HUDEP-2 (cell line): Measurements from ENCODE around the gene TRIM68.
A peak's percentile ranks its signal among the peaks of the same experiment; 100 is the strongest.

ENCODE experiments used
- DNase-seq, 76 experiments: peaks; one replicate each; lab custom pipeline; 2025; ENCODE audit not compliant: unreplicated experiment in 76 of 76; lab: John Stamatoyannopoulos, UW

Gene TRIM68, protein sequence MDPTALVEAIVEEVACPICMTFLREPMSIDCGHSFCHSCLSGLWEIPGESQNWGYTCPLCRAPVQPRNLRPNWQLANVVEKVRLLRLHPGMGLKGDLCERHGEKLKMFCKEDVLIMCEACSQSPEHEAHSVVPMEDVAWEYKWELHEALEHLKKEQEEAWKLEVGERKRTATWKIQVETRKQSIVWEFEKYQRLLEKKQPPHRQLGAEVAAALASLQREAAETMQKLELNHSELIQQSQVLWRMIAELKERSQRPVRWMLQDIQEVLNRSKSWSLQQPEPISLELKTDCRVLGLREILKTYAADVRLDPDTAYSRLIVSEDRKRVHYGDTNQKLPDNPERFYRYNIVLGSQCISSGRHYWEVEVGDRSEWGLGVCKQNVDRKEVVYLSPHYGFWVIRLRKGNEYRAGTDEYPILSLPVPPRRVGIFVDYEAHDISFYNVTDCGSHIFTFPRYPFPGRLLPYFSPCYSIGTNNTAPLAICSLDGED

DNA sequence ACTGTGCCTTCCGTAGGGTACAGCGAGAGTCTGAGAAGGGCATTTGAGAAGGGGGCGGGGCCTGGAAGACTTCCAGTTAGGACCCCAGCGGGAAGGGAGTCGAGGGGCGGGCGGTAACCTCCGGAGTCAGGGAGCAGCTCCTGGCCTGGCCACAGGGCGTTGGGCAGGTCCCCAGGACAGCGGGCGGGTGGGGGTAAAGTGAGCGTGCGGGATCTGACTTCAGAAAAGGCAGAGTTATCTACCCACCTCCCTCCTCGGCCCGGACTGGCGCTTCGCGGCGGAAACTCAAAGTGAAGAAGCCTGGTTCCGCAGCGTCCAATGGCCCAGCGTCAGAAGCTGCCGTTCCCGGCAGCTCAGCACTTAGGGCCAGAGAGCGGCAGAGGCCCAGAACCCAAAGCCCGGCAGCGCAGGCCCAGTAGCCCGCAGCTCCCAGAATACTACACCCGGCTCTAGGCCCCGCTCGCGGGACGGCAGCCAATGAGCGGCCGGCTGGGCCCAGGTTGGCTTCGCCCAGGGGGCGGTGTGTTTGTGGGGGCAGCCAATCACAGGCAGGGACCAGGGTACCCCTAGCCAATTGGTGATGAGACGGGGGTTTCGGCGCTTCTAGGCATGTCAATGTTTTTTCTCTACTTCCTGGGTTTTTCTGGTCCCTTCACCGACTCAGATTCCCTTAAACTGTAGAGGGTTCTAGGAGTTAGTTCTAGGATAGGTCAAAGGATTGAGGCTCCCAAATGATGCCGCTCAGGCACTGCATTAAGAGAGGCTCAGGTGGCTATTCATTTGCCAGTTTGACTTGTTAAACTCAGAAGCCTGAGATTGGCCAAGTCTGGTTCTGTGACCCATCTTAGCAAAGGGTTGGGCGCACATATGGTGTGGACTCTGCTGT, at the start of gene TRIM68:
TRIM68 (minus strand) TSS at position 451 of the 886 bp plus-strand sequence. CDS start 2,727 bp downstream, outside the sequence.
- DNase-seq, result peak; percentile 24 to 95 (median 90)

DNA sequence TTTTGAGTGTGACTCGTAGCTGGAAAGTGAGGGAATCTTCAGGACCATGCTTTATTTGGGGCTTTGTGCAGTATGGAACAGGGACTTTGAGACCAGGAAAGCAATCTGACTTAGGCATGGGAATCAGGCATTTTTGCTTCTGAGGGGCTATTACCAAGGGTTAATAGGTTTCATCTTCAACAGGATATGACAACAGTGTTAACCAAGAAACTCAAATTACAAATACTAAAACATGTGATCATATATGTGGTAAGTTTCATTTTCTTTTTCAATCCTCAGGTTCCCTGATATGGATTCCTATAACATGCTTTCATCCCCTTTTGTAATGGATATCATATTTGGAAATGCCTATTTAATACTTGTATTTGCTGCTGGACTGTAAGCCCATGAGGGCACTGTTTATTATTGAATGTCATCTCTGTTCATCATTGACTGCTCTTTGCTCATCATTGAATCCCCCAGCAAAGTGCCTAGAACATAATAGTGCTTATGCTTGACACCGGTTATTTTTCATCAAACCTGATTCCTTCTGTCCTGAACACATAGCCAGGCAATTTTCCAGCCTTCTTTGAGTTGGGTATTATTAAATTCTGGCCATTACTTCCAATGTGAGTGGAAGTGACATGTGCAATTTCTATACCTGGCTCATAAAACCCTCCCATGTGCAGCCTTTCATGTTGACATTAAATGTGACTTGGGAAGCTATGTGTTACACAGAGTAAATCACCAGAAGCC, 46.8 kb upstream of the TRIM68 start:
- no peak for DNase-seq

- no peak for DNase-seq
These were observed 39.7 kb upstream of the TRIM68 start for GRCh38 chr11:4647766-4648165.

DNA sequence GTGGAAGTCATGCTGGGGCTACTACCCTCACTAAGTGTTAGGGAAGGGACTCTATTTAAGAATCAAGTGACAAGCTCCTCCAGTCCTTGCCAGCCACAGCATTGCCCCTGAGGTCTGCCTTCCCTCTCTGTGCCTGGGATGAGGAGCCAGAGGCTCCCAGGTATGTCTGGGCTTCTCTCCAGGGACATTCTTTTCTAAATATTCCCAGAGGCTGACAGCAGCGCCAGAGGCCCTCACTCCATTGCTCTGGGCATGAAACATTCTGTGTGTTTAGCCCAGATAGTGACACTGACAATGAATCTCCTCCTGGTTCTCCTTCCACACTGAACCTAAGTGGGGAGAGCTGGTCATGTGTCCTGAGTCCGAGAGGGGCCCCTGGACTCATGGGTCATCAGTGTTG, 37.9 kb upstream of the TRIM68 start:
- DNase-seq, result no peak

DNA sequence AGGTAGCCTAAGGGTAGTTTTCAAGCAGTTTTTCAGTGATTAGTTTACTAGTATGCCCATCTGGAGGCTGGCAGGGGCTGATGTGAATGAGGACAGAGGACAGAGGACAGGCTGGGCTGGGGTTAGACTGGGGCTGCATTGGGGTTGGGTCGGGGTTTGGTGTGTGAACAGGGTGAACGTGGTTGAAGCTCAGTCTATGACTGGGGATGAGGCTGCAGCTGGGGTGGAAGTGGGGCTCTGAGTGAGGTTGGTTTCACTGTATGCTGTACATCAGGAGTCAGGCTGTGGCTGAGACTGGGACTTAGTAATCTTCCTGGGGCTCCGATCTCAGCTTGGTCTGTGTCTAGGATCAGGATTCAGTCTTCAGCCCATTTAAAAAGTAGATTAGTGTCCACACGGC, 36.2 kb upstream of the TRIM68 start:
- no peak for DNase-seq

DNA sequence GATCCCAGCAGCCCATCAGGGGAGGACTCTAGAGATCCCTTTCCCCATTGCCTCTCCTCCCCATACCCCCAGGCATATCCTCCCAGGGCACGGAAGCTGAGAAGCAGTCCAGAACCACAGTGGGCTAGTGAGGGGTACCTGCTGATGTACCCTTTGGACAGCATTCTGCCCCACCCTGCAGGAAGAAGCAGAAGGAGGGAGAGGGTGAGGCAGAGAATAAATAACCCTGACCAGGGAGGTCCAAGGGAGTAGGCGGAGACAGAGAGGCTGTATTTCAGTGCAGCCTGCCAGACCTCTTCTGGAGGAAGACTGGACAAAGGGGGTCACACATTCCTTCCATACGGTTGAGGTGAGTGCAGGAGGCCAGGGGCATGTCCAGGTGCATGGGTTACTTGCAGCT, 35.7 kb upstream of the TRIM68 start, which contains the start of gene OR51E1:
OR51E1 (plus strand) TSS at position 301 of the 400 bp plus-strand sequence. CDS start 8,545 bp downstream, outside the sequence.
- no peak for DNase-seq

DNA sequence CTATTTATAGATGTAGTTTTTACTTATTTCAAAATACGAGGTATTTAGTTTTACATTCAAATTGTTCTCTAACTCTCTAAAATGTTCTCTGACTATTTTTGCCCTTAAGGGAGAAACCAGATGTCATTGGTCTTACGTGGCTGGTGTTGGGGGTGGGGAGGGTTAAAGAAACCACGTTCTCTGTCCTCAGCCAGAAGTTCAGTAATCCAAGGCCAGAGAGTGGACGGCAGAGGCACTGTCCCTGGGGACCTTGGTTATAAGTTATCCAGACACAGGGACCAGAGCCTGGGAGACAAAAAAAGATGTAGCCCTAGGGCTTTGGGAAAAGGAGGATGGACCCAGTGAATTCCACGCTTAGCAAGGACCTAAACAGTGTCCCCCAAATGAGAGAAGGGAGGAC, 35.0 kb upstream of the TRIM68 start:
- no peak for DNase-seq

GRCh38 chr11:4642043-4642442, 34.0 kb upstream of the TRIM68 start:
- no peak for DNase-seq

DNA sequence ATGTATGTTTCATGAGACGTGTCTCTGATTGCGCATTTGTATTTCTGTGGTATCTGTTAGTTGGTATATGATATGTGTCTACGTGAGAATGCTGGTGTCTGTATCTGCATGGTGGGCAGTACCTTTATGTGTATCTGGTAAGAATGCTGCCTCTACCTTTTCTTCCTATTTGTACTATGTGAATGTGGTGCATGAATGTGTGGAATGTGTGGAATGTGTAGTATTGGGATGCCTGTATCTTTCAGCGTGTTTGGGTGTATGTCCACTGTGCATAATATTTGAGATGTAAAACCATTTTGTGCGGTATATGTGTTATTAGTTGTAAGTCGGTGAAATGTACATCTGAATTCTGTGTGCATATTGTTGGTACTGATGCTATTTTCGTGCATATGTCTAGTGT, 33.5 kb upstream of the TRIM68 start:
- no peak for DNase-seq

- DNase-seq, result no peak
These were observed 31.9 kb upstream of the TRIM68 start for GRCh38 chr11:4639931-4640330.

DNA sequence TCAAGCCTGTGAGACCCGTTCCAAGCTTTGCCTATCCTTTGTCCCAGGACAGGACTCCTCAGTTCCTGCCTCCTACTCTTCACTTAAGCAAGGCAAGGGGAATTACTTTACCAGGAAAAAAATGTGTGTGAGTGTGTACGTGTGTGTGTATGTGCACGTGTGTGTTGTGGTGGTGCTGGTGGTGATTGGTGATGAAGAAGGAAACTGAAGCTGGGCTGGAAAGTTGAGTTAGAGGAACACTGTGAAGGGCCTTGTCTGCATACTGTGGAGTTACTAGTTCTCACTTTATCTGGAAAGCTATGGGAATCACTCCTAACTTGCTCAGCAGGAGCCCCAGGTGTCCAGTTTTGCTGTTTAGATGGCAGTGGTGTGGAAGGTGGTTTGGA, 29.6 kb upstream of the TRIM68 start:
- no peak for DNase-seq

DNA sequence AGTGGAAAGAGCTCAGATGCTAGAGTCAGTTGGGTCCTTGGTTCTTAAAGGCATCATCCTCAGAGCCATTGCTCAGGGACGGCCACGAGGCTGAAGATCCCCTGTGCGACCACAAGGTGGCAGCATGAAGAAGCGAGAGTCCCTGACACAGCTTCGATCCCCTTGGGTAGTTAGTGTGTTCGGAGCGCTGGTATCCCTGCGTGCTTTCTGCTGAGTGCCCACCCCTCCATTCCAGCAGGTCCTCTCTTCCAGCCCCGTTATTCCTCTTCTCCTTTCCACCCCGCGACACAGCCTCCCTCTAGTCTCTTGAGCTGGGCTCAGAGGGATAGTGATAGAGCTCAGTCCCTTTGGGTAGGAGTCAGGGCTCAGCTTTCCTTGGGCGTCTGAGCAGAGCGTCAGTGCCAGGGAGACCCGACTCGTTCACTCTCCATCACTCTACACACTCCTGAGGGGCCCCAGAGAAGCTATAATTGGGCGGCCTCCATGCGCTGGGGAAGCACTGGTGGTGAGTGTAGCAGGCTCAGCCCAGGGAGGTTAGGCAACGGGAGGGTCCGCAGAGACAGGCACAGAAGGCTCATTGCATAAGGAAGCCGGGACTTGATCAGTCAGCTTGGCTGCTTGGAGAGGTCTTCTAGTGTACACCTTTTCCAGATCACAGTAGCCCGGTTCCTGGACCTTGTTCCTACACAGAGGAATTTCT, 29.1 kb upstream of the TRIM68 start, which contains the start of gene OR51D1:
OR51D1 (plus strand) TSS at position 516 of the 700 bp plus-strand sequence. CDS start 2,314 bp downstream, outside the sequence.
- DNase-seq, result peak in 59 of 76 experiments; percentile 0 to 67 (median 29)

DNA sequence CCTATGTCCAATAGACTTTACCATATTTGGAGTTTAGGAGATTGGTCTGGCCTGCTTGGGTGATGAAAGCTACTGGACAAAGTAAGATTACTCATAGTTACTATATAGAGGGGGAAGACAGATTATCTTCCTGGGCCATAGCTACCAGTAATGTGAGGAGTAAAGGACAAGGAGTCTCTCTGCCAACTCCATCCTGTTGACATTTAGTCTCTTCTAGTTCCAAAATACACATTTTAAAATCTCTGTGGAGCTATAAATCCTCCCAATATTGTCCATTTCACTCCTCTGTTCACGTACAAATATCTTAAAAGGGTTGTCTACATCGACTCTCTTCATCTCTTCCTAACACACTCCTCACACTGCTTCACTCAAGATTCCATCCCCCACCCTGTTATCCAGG, 28.1 kb upstream of the TRIM68 start:
- DNase-seq, result no peak

DNA sequence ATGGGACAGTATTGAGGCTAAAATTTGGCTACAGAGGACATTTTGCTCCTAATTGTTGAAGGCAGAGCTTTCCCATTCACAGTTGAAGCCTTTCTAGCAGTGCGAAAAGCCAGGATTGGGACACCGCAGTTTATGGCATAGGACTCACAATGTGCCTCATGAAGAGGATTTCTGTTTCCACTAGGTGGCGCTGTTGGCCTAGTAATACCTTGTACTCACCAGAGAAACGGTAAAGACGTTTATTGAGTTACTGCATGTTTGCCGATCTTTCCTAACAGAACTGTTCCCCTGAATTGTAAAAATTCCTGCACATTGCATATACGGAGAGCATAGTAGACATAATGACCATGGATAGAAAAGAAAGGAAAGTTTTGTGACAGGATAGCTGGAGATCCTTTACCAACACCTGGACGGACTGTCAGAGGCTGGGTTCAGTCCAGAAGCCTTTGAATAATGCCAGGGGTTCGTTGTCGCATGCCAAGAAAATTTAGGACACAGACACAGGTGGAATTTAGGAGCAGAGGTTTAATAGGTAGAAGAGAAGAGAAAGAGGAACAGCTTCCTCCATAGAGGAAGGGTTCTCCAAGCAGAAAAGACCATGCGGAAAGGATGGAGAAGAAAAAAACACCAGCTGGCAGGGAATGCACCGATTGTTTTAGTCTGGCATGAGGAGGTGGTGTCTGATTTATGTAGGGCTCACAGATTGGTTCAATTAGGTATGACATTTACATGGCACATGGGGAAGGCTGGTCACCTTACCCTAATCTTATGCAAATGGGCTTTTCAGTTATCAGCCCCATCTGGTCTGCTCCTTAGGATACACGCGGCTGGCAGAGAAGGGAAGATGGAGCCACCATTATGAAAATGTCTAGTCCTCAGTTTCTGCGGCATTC, 18.4 kb upstream of the TRIM68 start:
- peak in 65 of 76 experiments; percentile 3 to 80 (median 50) for DNase-seq

- DNase-seq, result no peak
These were observed 11.5 kb upstream of the TRIM68 start for GRCh38 chr11:4619514-4619913.

- no peak for DNase-seq
These were observed 7.9 kb upstream of the TRIM68 start for GRCh38 chr11:4615856-4616444.

- DNase-seq, result no peak
These were observed 4.0 kb upstream of the TRIM68 start for GRCh38 chr11:4611986-4612385.

DNA sequence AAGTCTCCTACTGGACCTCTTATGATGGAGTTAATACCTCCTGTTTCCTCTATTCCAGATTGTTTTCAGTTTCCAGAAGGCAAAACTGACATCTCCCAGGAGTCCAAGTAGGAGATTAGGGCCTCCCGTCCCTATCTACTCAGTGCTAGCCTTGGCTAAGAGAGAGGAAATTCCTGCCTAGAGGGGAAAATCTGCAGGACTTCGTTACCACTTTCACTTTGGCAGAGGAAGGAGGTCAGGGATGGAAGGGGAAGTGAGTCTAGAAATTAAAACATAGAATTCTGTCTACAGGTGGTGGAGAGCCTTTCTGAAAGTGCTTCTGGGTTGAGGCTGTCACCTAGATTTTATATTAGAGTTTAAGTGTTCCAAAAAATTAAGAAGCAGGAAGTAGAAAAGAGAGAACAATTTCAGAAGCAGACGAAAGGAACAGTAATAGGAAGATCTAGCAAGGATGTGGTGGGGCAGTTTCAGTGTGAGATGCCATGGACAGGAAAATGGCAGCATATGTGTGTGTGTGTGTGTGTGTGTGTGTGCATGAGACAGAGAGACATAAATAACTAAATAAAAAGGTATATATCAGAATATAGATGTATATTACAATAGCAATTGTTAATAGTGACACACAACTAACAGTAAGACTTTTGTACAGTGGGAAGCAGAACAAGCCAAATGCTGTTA, 2.4 kb upstream of the TRIM68 start:
- DNase-seq, result no peak
